ENCODE measurements around the gene GIGYF2.
A peak's percentile ranks its signal among the peaks of the same experiment; 100 is the strongest.

Gene GIGYF2

DNA sequence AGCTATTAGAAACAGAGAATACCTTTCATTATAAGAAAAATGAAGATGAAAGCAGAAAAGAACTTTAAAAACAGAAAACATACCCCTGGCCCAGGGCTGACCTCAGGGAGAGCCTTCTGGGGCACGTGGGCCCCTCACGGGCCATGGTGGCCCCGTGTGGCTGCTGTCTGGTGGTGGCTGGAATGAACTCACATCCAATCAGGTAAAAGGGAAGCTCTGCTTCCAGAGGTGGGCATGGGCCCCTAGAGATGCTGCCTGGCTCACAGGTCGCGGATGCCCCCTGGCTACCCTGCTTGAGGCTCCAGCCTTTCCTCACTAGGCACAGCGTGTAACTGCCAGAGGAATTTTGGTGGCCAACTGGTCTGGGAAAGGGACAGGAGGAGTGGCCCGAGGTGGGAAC is 189.5 kb downstream of the GIGYF2 start:
- in situ Hi-C loops (cut with HindIII; ENCODE audit: low pct_unique_long_range_greater_than_20kb, low sequenced_read_pairs), result no loop called here
- TF ChIP-seq JUND (IDR thresholded peaks at IDR 0.05; ENCODE audit: low read depth), result no peak
- DNase-seq (ENCODE audit: low read depth in 1 of 2, low spot score in 1 of 2), result no peak

- TF ChIP-seq JUND (IDR thresholded peaks at IDR 0.05; ENCODE audit: low read depth), result no peak
- DNase-seq (ENCODE audit: low read depth in 1 of 2, low spot score in 1 of 2), result no peak
- in situ Hi-C loops (cut with HindIII; ENCODE audit: low pct_unique_long_range_greater_than_20kb, low sequenced_read_pairs), result no loop called here
These were observed 190.2 kb downstream of the GIGYF2 start for GRCh38 chr2:232887171-232887850.

- in situ Hi-C loops (cut with HindIII; ENCODE audit: low pct_unique_long_range_greater_than_20kb, low sequenced_read_pairs), result no loop called here
- DNase-seq (ENCODE audit: low read depth in 1 of 2, low spot score in 1 of 2), result no peak
- TF ChIP-seq JUND (IDR thresholded peaks at IDR 0.05; ENCODE audit: low read depth), result no peak
These were observed 191.1 kb downstream of the GIGYF2 start for GRCh38 chr2:232888099-232888836.

- no peak for DNase-seq (ENCODE audit: low read depth in 1 of 2, low spot score in 1 of 2)
- in situ Hi-C loops (cut with HindIII; ENCODE audit: low pct_unique_long_range_greater_than_20kb, low sequenced_read_pairs), result no loop called here
- no peak for TF ChIP-seq JUND (IDR thresholded peaks at IDR 0.05; ENCODE audit: low read depth)
These were observed 191.9 kb downstream of the GIGYF2 start for GRCh38 chr2:232888839-232889529.

DNA sequence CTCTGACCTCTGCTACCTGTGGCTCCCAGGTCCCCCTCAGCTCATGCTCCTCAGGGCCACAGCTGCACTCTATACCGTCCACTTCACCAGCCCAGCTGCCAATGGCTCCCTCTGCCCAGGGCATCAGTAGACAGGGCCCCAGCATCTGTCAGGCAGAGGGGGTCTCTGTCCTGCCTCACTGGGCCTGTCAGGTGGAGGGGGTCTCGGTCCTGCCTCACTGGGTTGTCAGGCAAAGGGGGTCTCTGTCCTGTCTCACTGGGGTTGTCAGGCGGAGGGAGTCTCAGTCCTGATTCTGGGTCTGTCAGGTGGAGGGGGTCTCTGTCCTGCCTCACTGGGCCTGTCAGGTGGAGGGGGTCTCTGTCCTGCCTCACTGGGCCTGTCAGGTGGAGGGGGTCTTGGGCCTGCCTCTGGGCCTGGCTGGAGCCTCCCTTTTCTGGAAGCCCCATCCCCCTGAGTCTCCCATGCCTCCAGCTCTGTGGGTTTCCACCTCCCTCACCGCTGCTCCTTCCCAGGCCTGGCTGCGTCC is 192.8 kb downstream of the GIGYF2 start:
- TF ChIP-seq JUND (IDR thresholded peaks at IDR 0.05; ENCODE audit: low read depth), result no peak
- DNase-seq (ENCODE audit: low read depth in 1 of 2, low spot score in 1 of 2), result no peak
- in situ Hi-C loops (cut with HindIII; ENCODE audit: low pct_unique_long_range_greater_than_20kb, low sequenced_read_pairs), result no loop called here

DNA sequence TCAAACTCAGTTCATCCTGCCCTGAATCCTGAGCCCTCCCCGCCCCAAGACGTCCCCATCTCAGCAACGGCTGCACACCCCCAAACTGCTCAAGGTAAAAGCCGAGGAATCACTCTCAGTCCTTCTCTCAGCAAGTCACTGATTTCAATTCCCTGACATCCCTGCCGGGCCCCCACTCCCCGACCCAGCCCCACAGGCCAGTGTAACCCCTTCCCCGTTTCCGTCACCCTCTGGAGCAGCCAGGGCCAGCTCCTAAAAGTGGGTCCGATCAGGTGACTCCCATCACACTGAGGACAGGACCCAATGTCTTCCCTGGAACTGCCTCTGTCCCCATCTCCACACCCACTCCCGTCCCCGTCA is 193.4 kb downstream of the GIGYF2 start:
- TF ChIP-seq JUND (IDR thresholded peaks at IDR 0.05; ENCODE audit: low read depth), result no peak
- in situ Hi-C loops (cut with HindIII; ENCODE audit: low pct_unique_long_range_greater_than_20kb, low sequenced_read_pairs), result no loop called here
- no peak for DNase-seq (ENCODE audit: low read depth in 1 of 2, low spot score in 1 of 2)

GRCh38 chr2:232890896-232891601 is 193.9 kb downstream of the GIGYF2 start:
- TF ChIP-seq JUND (IDR thresholded peaks at IDR 0.05; ENCODE audit: low read depth), result no peak
- in situ Hi-C loops (cut with HindIII; ENCODE audit: low pct_unique_long_range_greater_than_20kb, low sequenced_read_pairs), result no loop called here
- peak; percentile 87 to 93 for DNase-seq (ENCODE audit: low read depth in 1 of 2, low spot score in 1 of 2)

DNA sequence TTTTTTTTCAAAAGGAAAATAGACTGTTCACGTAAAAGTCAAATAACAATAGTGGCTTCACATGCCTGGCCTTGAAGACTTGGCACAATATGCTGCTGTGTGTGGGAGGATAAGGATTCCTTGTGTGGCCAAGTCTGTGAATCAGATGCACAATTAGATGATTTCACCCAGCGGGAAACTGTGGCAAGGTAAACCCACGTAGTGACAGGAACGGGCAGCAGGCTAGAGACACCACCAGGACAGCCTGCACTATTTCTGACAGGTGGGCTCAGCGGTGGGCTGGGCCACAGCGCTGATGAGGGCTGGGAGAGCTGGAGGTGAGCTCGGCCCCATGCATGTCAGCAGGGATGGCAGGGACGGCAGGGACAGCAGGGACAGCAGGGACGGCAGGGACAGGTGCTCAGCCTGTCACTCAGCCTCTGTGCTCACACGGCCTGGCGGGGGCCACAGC is 194.5 kb downstream of the GIGYF2 start:
- no peak for TF ChIP-seq JUND (IDR thresholded peaks at IDR 0.05; ENCODE audit: low read depth)
- in situ Hi-C loops (cut with HindIII; ENCODE audit: low pct_unique_long_range_greater_than_20kb, low sequenced_read_pairs), result no loop called here
- peak in 1 of 2 experiments; percentile 31 for DNase-seq (ENCODE audit: low read depth in 1 of 2, low spot score in 1 of 2)

- in situ Hi-C loops (cut with HindIII; ENCODE audit: low pct_unique_long_range_greater_than_20kb, low sequenced_read_pairs), result no loop called here
- no peak for TF ChIP-seq JUND (IDR thresholded peaks at IDR 0.05; ENCODE audit: low read depth)
These were observed 195.1 kb downstream of the GIGYF2 start for GRCh38 chr2:232892221-232892620.

DNA sequence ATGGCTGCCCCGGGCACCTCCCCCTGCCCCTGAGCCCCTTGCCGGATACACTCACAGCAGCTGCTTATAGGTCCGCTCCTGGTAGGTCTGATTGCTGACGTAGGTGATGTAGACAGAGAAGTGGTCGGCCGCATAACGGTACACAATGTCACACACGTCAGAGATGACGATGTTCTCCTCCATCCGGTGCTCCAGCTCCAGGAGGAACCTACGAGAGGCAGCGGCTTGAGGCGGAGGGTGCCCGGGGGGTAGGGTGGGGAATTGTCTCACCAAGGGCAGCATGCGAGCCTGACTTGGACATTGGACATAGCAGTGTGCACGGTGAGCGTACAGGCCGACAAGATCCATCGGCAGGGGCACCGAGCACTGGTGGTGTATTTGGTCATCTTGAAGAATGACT is 195.7 kb downstream of the GIGYF2 start:
- TF ChIP-seq JUND (IDR thresholded peaks at IDR 0.05; ENCODE audit: low read depth), result no peak
- in situ Hi-C loops (cut with HindIII; ENCODE audit: low pct_unique_long_range_greater_than_20kb, low sequenced_read_pairs), result no loop called here
- no peak for DNase-seq (ENCODE audit: low read depth in 1 of 2, low spot score in 1 of 2)

More at GRCh38 chr2:232892221-232892620, 195.1 kb downstream of the GIGYF2 start:
- no peak for DNase-seq (ENCODE audit: low read depth in 1 of 2, low spot score in 1 of 2)

DNA sequence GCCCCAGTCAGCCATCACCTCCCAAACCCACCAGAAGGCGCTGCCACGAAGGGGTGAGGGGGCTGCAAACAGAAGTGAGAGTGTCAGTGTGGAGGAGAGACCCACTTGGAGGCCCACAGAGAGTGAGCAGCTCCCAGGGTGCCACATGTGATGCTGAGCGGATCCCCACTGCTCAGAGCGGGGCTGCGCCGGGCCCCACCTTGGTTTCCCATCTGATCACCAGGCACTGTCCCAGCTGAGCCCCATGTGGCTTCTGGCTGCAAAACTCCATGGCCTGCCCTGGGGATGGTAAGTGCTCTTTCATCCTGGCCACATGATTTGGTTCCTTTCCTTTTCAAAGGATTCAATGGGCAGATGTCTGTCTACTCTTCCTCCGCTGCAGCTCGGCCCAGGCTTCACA is 196.7 kb downstream of the GIGYF2 start:
- DNase-seq (ENCODE audit: low read depth in 1 of 2, low spot score in 1 of 2), result no peak
- TF ChIP-seq JUND (IDR thresholded peaks at IDR 0.05; ENCODE audit: low read depth), result no peak
- in situ Hi-C loops (cut with HindIII; ENCODE audit: low pct_unique_long_range_greater_than_20kb, low sequenced_read_pairs), result no loop called here

DNA sequence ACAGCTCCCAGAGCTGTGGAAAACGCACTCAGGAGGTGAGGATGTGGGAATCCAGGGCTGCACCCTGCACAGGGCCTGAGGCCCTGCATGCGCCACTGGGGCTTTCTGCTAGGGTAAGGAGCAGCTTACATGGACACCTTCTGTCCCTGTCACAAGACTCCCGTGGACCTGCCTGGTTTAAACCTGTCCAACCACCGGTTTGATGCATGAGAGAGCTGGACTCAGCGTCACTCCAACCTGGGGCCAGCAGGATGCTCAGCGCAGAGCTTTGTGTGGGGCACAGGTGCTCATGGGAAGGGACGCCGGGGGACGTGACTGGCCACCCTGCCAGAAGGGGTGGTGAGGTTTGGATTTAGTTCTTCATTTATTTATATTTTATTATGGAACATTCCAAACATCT is 197.1 kb downstream of the GIGYF2 start:
- no peak for TF ChIP-seq JUND (IDR thresholded peaks at IDR 0.05; ENCODE audit: low read depth)
- DNase-seq (ENCODE audit: low read depth in 1 of 2, low spot score in 1 of 2), result no peak
- in situ Hi-C loops (cut with HindIII; ENCODE audit: low pct_unique_long_range_greater_than_20kb, low sequenced_read_pairs), result no loop called here
